Ovary (tissue), 3 donors: ENCODE measurements around the gene MMP7.

Experiments
- EP300 ChIP-seq: sonication (generic); formaldehyde crosslinking; IDR thresholded peaks from one replicate; pipeline ENCODE4 v1.6.1; 2017; ENCODE audit warnings: antibody characterized with exemption
- POLR2A ChIP-seq: fragments of 450-650 bp; IDR thresholded peaks from one replicate; pipeline ENCODE4 v1.6.1; 2017; ENCODE audit warnings: antibody characterized with exemption, mild to moderate bottlenecking, moderate library complexity
- TF ChIP-seq, protein P1 (sequence below), 3 donors: fragments of 450-650 bp in 2 of 3; fragments of 200-600 bp in 1 of 3; IDR thresholded peaks; one replicate each; pipeline versions ENCODE4 v1.5.1 to v1.8.0; 2016 to 2022; ENCODE audit warnings: antibody characterized with exemption in 3 of 3, mild to moderate bottlenecking in 1 of 3
- donor health status: DM: no; HTN: no; CAD: no.

- TF ChIP-seq POLR2A = no peak
- TF ChIP-seq, protein P1, sequence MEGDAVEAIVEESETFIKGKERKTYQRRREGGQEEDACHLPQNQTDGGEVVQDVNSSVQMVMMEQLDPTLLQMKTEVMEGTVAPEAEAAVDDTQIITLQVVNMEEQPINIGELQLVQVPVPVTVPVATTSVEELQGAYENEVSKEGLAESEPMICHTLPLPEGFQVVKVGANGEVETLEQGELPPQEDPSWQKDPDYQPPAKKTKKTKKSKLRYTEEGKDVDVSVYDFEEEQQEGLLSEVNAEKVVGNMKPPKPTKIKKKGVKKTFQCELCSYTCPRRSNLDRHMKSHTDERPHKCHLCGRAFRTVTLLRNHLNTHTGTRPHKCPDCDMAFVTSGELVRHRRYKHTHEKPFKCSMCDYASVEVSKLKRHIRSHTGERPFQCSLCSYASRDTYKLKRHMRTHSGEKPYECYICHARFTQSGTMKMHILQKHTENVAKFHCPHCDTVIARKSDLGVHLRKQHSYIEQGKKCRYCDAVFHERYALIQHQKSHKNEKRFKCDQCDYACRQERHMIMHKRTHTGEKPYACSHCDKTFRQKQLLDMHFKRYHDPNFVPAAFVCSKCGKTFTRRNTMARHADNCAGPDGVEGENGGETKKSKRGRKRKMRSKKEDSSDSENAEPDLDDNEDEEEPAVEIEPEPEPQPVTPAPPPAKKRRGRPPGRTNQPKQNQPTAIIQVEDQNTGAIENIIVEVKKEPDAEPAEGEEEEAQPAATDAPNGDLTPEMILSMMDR (IDR thresholded peaks at IDR 0.05) = no peak
- no peak for TF ChIP-seq EP300
Measured at GRCh38 chr11:102510439-102511135, 20.0 kb downstream of the MMP7 start.
